Muscle layer of colon (tissue), 2 donors: ENCODE data around the gene SLC25A14.
A peak's percentile ranks its signal among the peaks of the same experiment; 100 is the strongest.
"Not testable (repeated sequence)": the region's sequence is repeated elsewhere in the genome, so short reads cannot be mapped to it uniquely, and the experiment has no call there.

Experiments used
- H3K27ac ChIP-seq: one replicate; pipeline ENCODE4 v1.7.0; 2013; ENCODE audit warnings: low read depth, mild to moderate bottlenecking, low read length, moderate library complexity
- H3K27me3 ChIP-seq, 2 donors: one replicate each; pipeline ENCODE4 v1.7.0; 2013; ENCODE audit warnings: low read length in 2 of 2, mild to moderate bottlenecking in 2 of 2; ENCODE audit not compliant: insufficient read depth in 2 of 2, control insufficient read depth in 1 of 2
- H3K36me3 ChIP-seq: one replicate; pipeline ENCODE4 v1.7.0; 2013; ENCODE audit warnings: mild to moderate bottlenecking, low read length; ENCODE audit not compliant: insufficient read depth
- H3K4me1 ChIP-seq: one replicate; pipeline ENCODE4 v1.7.0; 2013; ENCODE audit warnings: mild to moderate bottlenecking, low read length; ENCODE audit not compliant: insufficient read depth
- H3K4me3 ChIP-seq, 2 donors: one replicate each; pipeline ENCODE4 v1.7.0; 2013; ENCODE audit warnings: low read length in 2 of 2, low read depth in 1 of 2, mild to moderate bottlenecking in 1 of 2, moderate library complexity in 1 of 2
- H3K9ac ChIP-seq: one replicate; pipeline ENCODE4 v1.7.0; 2013; ENCODE audit warnings: low read length
- H3K9me3 ChIP-seq: one replicate; pipeline ENCODE4 v1.7.0; 2013; ENCODE audit warnings: mild to moderate bottlenecking, low read length
- donor health status: abdominal sarcoma.
- donor health status: Adenocarcinoma of cecum.

SLC25A14 gene

DNA sequence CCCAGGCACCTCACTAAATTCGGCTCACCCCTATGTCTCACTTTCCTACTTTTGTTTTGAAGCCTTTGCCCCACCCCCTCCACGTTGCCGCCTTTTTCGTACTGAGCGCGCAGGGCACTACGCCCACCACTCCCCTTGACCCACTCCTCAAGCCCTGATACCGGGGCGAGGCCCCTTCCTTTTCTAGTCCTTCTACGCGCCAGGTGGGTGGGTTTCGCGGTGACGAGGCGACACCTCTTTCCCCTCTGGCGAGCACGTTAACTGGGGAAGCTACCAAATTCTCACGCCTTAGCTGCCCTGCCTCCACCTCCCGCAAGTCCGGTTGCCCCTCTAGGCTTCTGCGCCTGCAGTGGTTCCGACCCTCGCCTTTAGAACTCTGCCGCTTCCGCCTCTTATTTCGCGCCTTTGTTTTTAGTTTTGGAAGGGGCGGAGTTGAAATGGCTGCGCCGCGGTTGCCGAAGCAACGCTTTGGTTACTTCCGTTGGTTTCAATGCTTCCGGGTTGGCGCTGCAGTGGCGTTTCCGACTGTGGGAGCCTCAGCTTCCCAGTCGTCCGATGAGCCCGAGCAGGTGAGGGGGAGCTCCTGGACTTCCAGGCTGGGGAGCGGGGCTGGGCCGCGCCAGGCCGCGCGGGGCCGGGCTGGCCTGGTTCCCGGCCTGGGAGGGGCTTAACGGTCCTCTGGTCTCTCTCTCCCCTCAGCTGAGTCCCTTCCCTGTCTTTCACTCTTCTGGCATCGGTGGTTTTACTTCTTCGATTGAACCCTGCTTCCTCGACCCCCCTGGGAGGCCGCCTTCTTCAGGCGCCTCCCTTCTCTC is at the start of gene SLC25A14:
Gene SLC25A14, plus strand, starts transcription at position 512 of the 815 bp plus-strand sequence. CDS start 360 bp downstream, outside the sequence.
- no peak within 1 kb of the TSS for H3K9ac ChIP-seq
- no peak within 1 kb of the TSS for H3K27ac ChIP-seq
- H3K4me3 ChIP-seq: peak within 1 kb of the TSS; percentile 48 to 83
- H3K36me3 ChIP-seq: no peaks in the 10 kb centered on the region
- H3K9me3 ChIP-seq: no peaks in the 10 kb centered on the region
- no peaks in the 10 kb centered on the region for H3K27me3 ChIP-seq
- no peaks in the 10 kb centered on the region for H3K4me1 ChIP-seq

- no peaks in the 10 kb centered on the region for H3K4me1 ChIP-seq
- H3K36me3 ChIP-seq: no peaks in the 10 kb centered on the region
- H3K9ac ChIP-seq: no peak overlapping the region
- no peak overlapping the region for H3K4me3 ChIP-seq
- no peaks in the 10 kb centered on the region for H3K27me3 ChIP-seq
- no peaks in the 10 kb centered on the region for H3K9me3 ChIP-seq
- H3K27ac ChIP-seq: no peak overlapping the region
Measured at GRCh38 chrX:130295519-130296296, 44.0 kb upstream of the SLC25A14 start.

- Histone ChIP-seq H3K9me3 (no peaks in the 10 kb centered on the region), H3K4me3 (no peak overlapping the region), H3K36me3 (no peaks in the 10 kb centered on the region), H3K4me1 (no peaks in the 10 kb centered on the region), H3K9ac (no peak overlapping the region), H3K27me3 (no peaks in the 10 kb centered on the region), H3K27ac (no peak overlapping the region)
Measured at GRCh38 chrX:130296297-130296678, 43.4 kb upstream of the SLC25A14 start.

- Histone ChIP-seq H3K27ac (no peak overlapping the region), H3K9ac (no peak overlapping the region), H3K9me3 (no peaks in the 10 kb centered on the region), H3K4me1 (no peaks in the 10 kb centered on the region), H3K36me3 (no peaks in the 10 kb centered on the region), H3K27me3 (no peaks in the 10 kb centered on the region), H3K4me3 (no peak overlapping the region)
Measured at GRCh38 chrX:130296743-130297142, 43.0 kb upstream of the SLC25A14 start.

DNA sequence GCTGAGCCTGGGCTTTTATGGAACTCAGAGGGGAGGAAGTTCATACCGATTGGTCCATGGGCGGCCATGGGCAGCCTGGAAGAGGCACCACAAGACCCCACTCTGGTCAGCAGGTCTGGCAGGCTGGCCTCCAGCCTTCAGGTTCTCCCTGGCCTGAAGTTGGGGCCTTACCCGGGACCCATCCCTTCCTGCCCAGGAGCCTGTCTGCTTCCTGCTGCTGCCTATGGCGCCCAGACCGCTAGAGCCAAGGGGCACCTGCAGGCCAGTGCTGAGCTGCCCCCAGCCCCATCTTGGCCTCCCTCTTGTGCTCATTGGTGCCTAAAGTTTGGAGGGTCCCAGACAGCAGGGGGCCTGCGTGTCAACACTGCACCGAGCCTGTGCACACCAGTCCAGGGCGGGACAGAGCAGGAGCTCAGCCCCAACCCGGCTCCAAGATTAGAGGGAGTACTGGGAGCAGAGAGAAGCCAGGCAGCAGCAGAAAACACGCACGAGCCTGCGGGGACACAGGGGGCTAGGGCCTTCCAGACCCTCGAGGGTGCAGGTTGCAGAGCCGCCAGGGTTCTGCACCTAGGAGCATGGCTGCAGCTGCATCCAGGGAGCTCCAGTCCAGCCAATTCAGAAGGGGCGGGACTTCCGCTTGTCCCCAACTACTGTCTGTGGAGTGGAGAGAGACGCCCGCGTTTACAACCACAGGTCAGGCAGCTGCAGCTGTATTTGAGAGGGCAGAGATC is 40.3 kb upstream of the SLC25A14 start:
- Histone ChIP-seq H3K9me3 (no peaks in the 10 kb centered on the region), H3K4me1 (no peaks in the 10 kb centered on the region), H3K27ac (no peak overlapping the region), H3K27me3 (no peaks in the 10 kb centered on the region), H3K9ac (no peak overlapping the region), H3K36me3 (no peaks in the 10 kb centered on the region), H3K4me3 (no peak overlapping the region)

DNA sequence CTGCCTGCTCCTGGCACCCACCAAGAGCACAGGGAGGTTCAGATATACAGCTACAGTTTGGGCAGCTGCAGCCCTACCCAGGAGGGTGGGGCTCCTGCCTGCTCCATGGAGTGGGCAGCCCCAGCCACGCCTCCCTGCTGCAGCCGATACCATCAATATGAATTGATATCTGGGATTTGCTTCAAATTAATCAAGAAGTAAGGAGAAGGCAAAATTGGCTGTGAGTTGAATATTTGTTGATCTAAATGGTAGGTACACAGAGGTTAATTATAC is 39.8 kb upstream of the SLC25A14 start:
- no peak overlapping the region for H3K27ac ChIP-seq
- H3K36me3 ChIP-seq: no peaks in the 10 kb centered on the region
- H3K9ac ChIP-seq: no peak overlapping the region
- no peak overlapping the region for H3K4me3 ChIP-seq
- H3K27me3 ChIP-seq: no peaks in the 10 kb centered on the region
- no peaks in the 10 kb centered on the region for H3K9me3 ChIP-seq
- H3K4me1 ChIP-seq: no peaks in the 10 kb centered on the region

GRCh38 chrX:130301405-130301804 is 38.3 kb upstream of the SLC25A14 start:
- Histone ChIP-seq H3K36me3 (no peaks in the 10 kb centered on the region), H3K4me1 (no peaks in the 10 kb centered on the region), H3K27me3 (no peaks in the 10 kb centered on the region), H3K9me3 (no peaks in the 10 kb centered on the region), H3K4me3 (no peak overlapping the region), H3K9ac (no peak overlapping the region), H3K27ac (no peak overlapping the region)

DNA sequence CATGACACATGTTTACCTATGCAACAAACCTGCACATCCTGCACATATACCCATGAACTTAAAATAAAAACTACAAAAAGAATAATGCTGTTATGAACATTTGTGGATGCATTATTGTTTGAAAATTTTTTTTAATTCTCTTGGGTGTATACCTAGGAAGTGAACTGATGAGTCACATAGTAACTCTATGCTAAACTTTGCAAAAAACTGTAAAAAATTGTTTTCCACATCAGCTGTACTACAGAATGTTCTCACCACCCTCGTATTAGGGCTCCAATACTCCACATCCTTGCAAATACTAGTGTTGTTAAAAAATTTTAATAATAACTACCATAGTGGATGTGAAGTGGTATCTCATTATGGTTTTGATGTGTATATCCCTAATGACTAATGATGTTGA is 37.7 kb upstream of the SLC25A14 start:
- H3K27me3 ChIP-seq: no peaks in the 10 kb centered on the region
- no peaks in the 10 kb centered on the region for H3K4me1 ChIP-seq
- H3K9ac ChIP-seq: no peak overlapping the region
- H3K4me3 ChIP-seq: no peak overlapping the region
- no peaks in the 10 kb centered on the region for H3K36me3 ChIP-seq
- no peaks in the 10 kb centered on the region for H3K9me3 ChIP-seq
- H3K27ac ChIP-seq: no peak overlapping the region

GRCh38 chrX:130304587-130305368 is 34.9 kb upstream of the SLC25A14 start:
- Histone ChIP-seq H3K36me3 (no peaks in the 10 kb centered on the region), H3K4me3 (no peak overlapping the region), H3K27ac (no peak overlapping the region), H3K9ac (no peak overlapping the region), H3K9me3 (no peaks in the 10 kb centered on the region), H3K27me3 (no peaks in the 10 kb centered on the region), H3K4me1 (no peaks in the 10 kb centered on the region)

- H3K4me1 ChIP-seq, H3K27ac ChIP-seq, H3K9ac ChIP-seq, H3K27me3 ChIP-seq, H3K36me3 ChIP-seq, H3K9me3 ChIP-seq, H3K4me3 ChIP-seq: not testable (repeated sequence)
Measured at GRCh38 chrX:130319886-130320285, 19.8 kb upstream of the SLC25A14 start.

- Histone ChIP-seq H3K4me3 (no peak overlapping the region), H3K4me1 (no peaks in the 10 kb centered on the region), H3K9me3 (no peaks in the 10 kb centered on the region), H3K27ac (no peak overlapping the region), H3K27me3 (no peaks in the 10 kb centered on the region), H3K9ac (no peak overlapping the region), H3K36me3 (no peaks in the 10 kb centered on the region)
Measured at GRCh38 chrX:130321550-130321949, 18.2 kb upstream of the SLC25A14 start.
